ENCODE data around the gene HTR3B.
A peak's percentile ranks its signal among the peaks of the same experiment; 100 is the strongest.

The HTR3B gene

DNA sequence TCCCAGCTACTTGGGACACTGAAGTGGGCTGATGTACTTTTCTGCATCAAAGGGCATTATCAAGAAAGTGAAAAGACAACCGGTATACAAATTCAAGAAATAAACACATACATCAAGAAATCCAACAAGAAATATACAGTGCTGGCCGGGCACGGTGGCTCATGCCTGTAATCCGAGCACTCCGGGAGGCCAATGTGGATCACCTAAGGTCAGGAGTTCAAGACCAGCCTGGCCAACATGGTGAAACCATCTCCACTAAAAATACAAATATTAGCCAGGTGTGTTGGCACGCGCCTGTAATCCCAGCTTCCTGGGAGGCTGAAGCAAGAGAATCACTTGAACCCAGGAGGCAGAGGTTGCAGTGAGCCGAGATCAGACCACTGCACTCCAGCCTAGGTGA lies 38.7 kb upstream of the HTR3B start:
- DNase-seq (ENCODE audit: low read depth): no peak
- TF ChIP-seq, protein P1, sequence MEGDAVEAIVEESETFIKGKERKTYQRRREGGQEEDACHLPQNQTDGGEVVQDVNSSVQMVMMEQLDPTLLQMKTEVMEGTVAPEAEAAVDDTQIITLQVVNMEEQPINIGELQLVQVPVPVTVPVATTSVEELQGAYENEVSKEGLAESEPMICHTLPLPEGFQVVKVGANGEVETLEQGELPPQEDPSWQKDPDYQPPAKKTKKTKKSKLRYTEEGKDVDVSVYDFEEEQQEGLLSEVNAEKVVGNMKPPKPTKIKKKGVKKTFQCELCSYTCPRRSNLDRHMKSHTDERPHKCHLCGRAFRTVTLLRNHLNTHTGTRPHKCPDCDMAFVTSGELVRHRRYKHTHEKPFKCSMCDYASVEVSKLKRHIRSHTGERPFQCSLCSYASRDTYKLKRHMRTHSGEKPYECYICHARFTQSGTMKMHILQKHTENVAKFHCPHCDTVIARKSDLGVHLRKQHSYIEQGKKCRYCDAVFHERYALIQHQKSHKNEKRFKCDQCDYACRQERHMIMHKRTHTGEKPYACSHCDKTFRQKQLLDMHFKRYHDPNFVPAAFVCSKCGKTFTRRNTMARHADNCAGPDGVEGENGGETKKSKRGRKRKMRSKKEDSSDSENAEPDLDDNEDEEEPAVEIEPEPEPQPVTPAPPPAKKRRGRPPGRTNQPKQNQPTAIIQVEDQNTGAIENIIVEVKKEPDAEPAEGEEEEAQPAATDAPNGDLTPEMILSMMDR (IDR thresholded peaks at IDR 0.05; ENCODE audit: control insufficient read depth, extremely low read depth, insufficient read depth): no peak

DNA sequence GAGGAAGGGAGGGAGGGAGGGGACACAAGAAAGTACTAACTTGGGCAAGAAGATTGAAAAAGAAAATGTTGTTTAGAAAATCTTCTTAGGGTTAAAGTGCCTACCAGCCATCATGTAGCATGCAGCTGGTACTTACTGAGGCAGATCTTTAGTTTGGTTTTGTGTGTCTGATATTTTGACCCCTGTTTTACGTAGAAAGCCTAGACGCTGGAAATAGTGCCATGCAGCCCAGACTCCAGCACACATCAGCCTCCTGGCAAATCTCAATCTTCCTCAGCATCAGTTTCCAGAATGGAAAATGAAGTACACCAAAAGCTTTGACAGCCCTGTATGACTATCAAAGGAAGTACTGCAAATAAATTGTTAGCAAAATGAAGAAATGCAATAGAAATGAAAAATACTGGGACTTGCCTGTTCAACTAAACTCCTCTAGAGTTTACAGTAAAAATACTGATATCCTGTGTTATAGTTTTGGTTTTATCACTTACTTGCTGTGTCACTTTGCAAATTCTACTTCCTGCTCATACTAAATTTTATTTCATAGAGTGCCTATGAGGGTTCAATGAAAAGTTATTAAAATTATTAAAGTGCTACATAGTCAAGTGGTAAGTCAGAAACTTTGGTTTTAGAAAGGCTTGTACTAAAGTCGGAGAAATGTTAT lies 36.6 kb upstream of the HTR3B start:
- TF ChIP-seq, protein P1 (IDR thresholded peaks at IDR 0.05; ENCODE audit: control insufficient read depth, extremely low read depth, insufficient read depth): no peak
- no peak overlapping the region for H3K4me3 ChIP-seq (ENCODE audit: low read depth, low read length)
- no peak for DNase-seq (ENCODE audit: low read depth)

More for the DNA sequence above, 38.7 kb upstream of the HTR3B start:
- H3K4me3 ChIP-seq (ENCODE audit: low read depth, low read length): no peak overlapping the region

DNA sequence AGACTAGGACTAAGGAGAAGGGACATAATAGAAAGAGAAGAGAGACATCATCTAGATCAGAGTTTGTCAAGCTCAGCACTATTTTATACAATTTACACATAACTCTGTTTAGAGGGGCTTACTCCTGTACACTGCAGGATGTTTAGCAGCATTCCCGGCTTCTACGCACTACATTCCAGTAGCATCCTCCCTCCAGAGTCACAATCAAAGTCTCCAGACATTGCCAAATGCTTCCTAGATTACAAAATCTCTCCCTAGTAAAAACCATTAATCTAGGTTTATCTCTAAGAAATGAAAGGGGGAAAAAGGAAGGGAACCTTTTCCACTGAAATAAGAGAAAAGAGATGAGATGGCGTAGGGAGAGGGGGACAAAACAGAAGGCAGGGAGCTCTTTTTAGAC lies 33.3 kb upstream of the HTR3B start:
- H3K4me3 ChIP-seq (ENCODE audit: low read depth, low read length): no peak overlapping the region
- no peak for DNase-seq (ENCODE audit: low read depth)
- TF ChIP-seq, protein P1 (IDR thresholded peaks at IDR 0.05; ENCODE audit: control insufficient read depth, extremely low read depth, insufficient read depth): no peak

DNA sequence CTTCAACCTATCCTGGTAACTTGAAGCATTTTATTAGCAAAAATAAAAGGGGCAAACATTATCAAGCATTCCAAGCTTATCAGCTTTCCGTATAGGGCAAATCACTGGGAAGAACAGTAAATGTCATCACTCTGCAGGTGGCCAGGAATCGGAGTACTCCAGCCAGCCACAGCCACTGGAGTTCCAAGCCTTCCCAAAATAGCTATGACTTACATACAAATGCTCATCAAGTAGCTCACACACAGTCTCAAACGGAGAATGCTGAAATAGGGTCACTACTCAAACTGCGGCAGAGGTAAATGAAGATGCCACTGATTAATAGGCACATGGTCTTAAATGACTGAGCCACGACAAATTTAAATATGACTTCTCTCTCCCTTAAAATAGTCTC lies 31.4 kb upstream of the HTR3B start:
- TF ChIP-seq, protein P1 (IDR thresholded peaks at IDR 0.05; ENCODE audit: control insufficient read depth, extremely low read depth, insufficient read depth): no peak
- no peak overlapping the region for H3K4me3 ChIP-seq (ENCODE audit: low read depth, low read length)
- no peak for DNase-seq (ENCODE audit: low read depth)

DNA sequence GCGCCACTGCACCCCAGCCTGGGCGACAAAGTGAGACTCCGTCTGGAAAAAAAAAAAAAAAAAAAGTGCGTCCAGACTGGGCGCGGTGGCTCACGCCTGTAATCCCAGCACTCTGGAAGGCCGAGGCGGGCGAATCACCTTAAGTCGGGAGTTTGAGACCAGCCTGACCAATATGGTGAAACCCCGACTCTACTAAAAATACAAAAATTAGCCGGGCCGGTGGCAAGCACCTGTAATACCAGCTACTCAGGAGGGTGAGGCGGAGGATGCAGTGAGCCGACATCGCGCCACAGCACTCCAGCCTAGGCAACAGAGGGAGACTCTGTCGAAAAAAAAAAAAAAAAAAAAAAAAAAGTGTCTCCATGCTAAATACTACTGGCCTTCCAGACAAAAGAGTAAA lies 30.5 kb upstream of the HTR3B start:
- no peak for DNase-seq (ENCODE audit: low read depth)
- peak overlapping the region; percentile 61; the same call in 1 of the 2 replicates for H3K4me3 ChIP-seq (ENCODE audit: low read depth, low read length)
- TF ChIP-seq, protein P1 (IDR thresholded peaks at IDR 0.05; ENCODE audit: control insufficient read depth, extremely low read depth, insufficient read depth): no peak

DNA sequence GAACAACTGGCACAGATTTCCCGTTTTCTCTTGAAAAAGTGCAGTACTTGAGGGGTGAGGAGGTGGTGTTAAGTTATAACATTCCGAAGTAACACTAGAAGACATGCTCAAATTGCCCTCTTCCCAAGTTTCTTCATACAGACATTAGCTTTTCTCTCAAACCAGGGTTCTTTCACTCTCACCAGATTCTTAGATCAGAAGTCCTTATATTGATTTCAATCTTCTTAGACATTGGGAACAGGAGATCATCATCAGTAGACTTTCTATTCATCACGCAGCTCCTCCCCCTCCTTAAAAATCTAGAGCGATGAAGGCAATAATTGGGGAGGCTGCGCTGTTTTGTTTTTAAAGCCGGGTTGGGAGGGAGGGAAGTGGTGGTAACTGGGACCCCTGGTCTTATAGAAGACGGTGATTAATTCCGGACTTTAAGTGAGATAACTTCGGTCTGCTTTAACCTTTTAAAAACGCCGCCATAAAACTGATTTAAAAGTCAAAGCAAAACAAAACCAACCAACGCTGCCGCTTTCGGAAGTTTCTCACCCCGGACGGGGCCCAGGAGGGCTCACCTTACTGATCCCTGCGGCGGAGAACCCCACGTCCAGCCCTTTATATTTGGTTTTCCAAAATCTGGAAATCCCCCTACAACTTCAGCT lies 29.9 kb upstream of the HTR3B start:
- no peak for DNase-seq (ENCODE audit: low read depth)
- TF ChIP-seq, protein P1 (IDR thresholded peaks at IDR 0.05; ENCODE audit: control insufficient read depth, extremely low read depth, insufficient read depth): no peak
- H3K4me3 ChIP-seq (ENCODE audit: low read depth, low read length): peak overlapping the region; percentile 61

Measured in LNCaP clone FGC (cell line).